Hepatocyte (in vitro differentiated cells): ENCODE results near the gene LMBR1L.

Experiments
- EZH2 ChIP-seq: fragments of 200-600 bp; sonication (generic); IDR thresholded peaks from 2 replicates; pipeline ENCODE4 v1.6.1; 2016; ENCODE audit warnings: antibody characterized with exemption, mild to moderate bottlenecking, borderline replicate concordance
- EZH2phosphoT487 ChIP-seq: fragments of 200-600 bp; sonication (generic); IDR thresholded peaks from one replicate; pipeline ENCODE4 v1.6.1; 2018; ENCODE audit warnings: antibody characterized with exemption, mild to moderate bottlenecking, low read depth, moderate library complexity; ENCODE audit not compliant: unreplicated experiment, severe bottlenecking
- TF ChIP-seq, protein P1 (sequence below): fragments of 200-600 bp; sonication (generic); IDR thresholded peaks from 2 replicates; pipeline ENCODE4 v1.5.1; 2016; ENCODE audit warnings: antibody characterized with exemption, mild to moderate bottlenecking; ENCODE audit not compliant: poor library complexity

GRCh38 chr12:49133014-49133413, 22.4 kb upstream of the LMBR1L start:
- TF ChIP-seq, protein P1, sequence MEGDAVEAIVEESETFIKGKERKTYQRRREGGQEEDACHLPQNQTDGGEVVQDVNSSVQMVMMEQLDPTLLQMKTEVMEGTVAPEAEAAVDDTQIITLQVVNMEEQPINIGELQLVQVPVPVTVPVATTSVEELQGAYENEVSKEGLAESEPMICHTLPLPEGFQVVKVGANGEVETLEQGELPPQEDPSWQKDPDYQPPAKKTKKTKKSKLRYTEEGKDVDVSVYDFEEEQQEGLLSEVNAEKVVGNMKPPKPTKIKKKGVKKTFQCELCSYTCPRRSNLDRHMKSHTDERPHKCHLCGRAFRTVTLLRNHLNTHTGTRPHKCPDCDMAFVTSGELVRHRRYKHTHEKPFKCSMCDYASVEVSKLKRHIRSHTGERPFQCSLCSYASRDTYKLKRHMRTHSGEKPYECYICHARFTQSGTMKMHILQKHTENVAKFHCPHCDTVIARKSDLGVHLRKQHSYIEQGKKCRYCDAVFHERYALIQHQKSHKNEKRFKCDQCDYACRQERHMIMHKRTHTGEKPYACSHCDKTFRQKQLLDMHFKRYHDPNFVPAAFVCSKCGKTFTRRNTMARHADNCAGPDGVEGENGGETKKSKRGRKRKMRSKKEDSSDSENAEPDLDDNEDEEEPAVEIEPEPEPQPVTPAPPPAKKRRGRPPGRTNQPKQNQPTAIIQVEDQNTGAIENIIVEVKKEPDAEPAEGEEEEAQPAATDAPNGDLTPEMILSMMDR, result no peak
- TF ChIP-seq EZH2 (no peak), EZH2phosphoT487 (no peak)
